Kidney (tissue), 14 donors: ENCODE data around the gene KLHL18. TPM values are rescaled to one million over a fixed set of nuclear protein-coding genes. Genes with fewer than 3 reads are reported as not detected.
"Not testable (repeated sequence)": the region's sequence is repeated elsewhere in the genome, so short reads cannot be mapped to it uniquely, and the experiment has no call there.

ENCODE experiments used
- DNase-seq, 5 donors: peaks; one replicate each; pipeline ENCODE4 v3.0.0-alpha.2; 2013 to 2020
- FAIRE-seq: peaks from 2 replicates; lab custom pipeline; 2012; peaks lifted over from hg19 to GRCh38; lab: Jason Lieb, UNC
- H3K27ac ChIP-seq, 2 donors: one replicate each; pipeline ENCODE4 v1.7.0; 2013; ENCODE audit warnings: low read depth in 2 of 2, low read length in 2 of 2, inconsistent platforms in 1 of 2
- H3K27me3 ChIP-seq: one replicate; pipeline ENCODE4 v1.7.1; 2013; ENCODE audit warnings: low read length, inconsistent platforms; ENCODE audit not compliant: control insufficient read depth, insufficient read depth
- H3K36me3 ChIP-seq, 3 donors: one replicate each; pipeline versions ENCODE4 v1.7.0 to v1.7.1; 2013; ENCODE audit warnings: low read length in 3 of 3, control low read depth in 1 of 3, inconsistent platforms in 1 of 3; ENCODE audit not compliant: insufficient read depth in 3 of 3, control insufficient read depth in 2 of 3
- H3K4me1 ChIP-seq, 3 donors: one replicate each; pipeline versions ENCODE4 v1.7.0 to v1.7.1; 2013; ENCODE audit warnings: low read length in 3 of 3, inconsistent platforms in 1 of 3, low read depth in 1 of 3; ENCODE audit not compliant: control insufficient read depth in 2 of 3, insufficient read depth in 2 of 3
- H3K4me3 ChIP-seq, 3 donors: one replicate each; pipeline versions ENCODE4 v1.7.0 to v1.8.1; 2013; ENCODE audit warnings: low read length in 3 of 3, control low read depth in 1 of 3, inconsistent platforms in 1 of 3
- H3K9ac ChIP-seq, 3 donors: one replicate each; pipeline versions ENCODE4 v1.7.0 to v1.7.1; 2013; ENCODE audit warnings: low read length in 3 of 3, control low read depth in 1 of 3, inconsistent platforms in 1 of 3
- H3K9me3 ChIP-seq, 3 donors: one replicate each; pipeline versions ENCODE4 v1.7.0 to v1.7.1; 2013; ENCODE audit warnings: low read length in 3 of 3, control low read depth in 1 of 3, inconsistent platforms in 1 of 3; ENCODE audit not compliant: control insufficient read depth in 2 of 3, insufficient read depth in 1 of 3
- intact Hi-C: fragments of 100-400 bp; cut with DNase I; formaldehyde crosslinking; loops from one replicate; pipeline ENCODE4 v1.11.1; 2022
- polyA plus RNA-seq: library from polyadenylated mRNA; stranded (reverse); fragments of 350-450 nt; fragmentation: Illumina TruSeq; extraction: RNeasy Lipid Tissue Mini Kit (QIAGEN cat#74804); gene quantifications from one replicate; pipeline ENCODE4 v1.2.3, GENCODE V29; 2014; ENCODE audit warnings: low read depth, low replicate concordance; ENCODE audit not compliant: insufficient read depth
- total RNA-seq: library from RNA; stranded (reverse); fragmentation: NEBNext Ultra II Directional; extraction: Animal tissue kit (Norgen Biotek cat#: 25700); gene quantifications from one replicate; pipeline ENCODE4 v1.2.1, GENCODE V29; 2021
- TF ChIP-seq, protein P1 (sequence below): IDR thresholded peaks from 3 replicates; pipeline ENCODE4 v1.5.1; 2012; ENCODE audit warnings: mild to moderate bottlenecking, moderate library complexity, borderline replicate concordance; ENCODE audit not compliant: insufficient read depth; ENCODE audit errors: extremely low read depth
- donor health status: control.
- donor health status: control.
- donor health status: control.
- donor health status: control.
- donor health status: control.
- donor health status: DM: yes; HTN: yes; CAD: no.
- donor health status: Normal renal cell carcinoma (clear cell type).

KLHL18 gene
- total and polyA plus RNA-seq, 2 donors from 2014 or later = 10.6 to 31.1 TPM

DNA sequence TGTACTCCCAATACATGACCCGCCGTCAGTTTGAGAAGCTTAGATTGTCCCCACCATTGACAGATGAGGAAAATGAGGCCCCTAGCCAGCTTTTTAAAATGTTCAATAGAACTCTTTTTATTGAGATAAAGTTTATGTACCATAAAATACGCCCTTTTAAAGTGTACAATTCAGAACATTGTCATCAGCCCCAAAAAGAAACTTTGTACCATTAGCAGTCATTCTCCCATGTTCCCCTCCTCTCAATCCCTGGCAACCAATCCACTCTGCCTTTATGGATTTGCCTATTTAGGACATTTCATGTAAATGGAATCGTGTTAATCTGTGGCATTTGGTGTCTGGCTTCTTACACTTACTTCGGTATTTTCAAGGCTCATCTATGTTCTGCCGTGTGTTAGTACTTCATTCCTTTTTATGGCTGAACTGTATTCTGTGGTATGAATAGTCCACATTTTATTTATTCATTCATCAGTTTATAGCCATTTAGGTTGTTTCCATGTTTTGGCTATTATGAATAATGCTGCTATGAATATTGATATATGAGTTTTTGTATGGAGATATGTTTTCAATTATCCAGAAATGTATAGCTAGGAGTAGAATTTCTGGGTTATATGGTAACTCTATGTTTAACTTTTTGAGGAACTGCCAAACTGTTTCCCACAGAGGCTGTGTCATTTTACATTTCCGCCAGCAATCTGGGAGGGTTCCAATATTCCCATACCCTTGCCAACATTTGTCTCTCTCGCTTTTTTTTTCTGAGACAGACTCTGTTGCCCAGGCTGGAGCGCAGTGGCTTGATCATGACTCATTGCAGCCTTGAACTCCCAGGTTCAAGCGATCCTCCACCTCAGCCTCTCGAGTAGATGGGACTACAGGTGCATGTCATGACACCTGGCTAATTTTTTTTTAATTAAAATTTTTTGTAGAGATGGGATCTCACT is 82.7 kb downstream of the KLHL18 start:
- Histone ChIP-seq H3K27me3 (no peaks in the 10 kb centered on the region), H3K9ac (no peak overlapping the region), H3K4me3 (no peak overlapping the region), H3K36me3 (no peaks in the 10 kb centered on the region), H3K9me3 (no peaks in the 10 kb centered on the region), H3K27ac (no peak overlapping the region), H3K4me1 (no peaks in the 10 kb centered on the region)
- no peak for FAIRE-seq
- no peak for DNase-seq
- intact Hi-C loops = no loop called here
- TF ChIP-seq, protein P1, sequence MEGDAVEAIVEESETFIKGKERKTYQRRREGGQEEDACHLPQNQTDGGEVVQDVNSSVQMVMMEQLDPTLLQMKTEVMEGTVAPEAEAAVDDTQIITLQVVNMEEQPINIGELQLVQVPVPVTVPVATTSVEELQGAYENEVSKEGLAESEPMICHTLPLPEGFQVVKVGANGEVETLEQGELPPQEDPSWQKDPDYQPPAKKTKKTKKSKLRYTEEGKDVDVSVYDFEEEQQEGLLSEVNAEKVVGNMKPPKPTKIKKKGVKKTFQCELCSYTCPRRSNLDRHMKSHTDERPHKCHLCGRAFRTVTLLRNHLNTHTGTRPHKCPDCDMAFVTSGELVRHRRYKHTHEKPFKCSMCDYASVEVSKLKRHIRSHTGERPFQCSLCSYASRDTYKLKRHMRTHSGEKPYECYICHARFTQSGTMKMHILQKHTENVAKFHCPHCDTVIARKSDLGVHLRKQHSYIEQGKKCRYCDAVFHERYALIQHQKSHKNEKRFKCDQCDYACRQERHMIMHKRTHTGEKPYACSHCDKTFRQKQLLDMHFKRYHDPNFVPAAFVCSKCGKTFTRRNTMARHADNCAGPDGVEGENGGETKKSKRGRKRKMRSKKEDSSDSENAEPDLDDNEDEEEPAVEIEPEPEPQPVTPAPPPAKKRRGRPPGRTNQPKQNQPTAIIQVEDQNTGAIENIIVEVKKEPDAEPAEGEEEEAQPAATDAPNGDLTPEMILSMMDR = no peak

DNA sequence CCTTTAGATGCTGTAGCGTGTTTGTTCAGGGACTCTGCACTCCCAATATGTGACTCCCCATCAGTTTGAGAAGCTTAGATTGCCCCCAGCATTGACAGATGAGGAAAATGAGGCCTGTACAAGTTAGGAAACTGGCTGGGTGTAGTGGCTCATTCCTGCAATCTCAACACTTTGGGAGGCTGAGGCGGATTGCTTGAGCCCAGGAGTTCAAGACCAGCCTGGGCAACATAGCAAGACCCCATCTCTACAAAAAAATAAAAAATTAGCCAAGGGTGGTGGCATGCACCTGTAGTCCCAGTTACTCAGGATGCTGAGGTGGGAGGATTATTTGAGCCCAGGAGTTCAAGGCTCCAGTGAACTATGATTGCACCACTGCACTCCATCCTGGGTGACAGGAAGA is 84.1 kb downstream of the KLHL18 start:
- TF ChIP-seq, protein P1 = no peak
- Histone ChIP-seq H3K27ac (no peak overlapping the region), H3K4me1 (no peaks in the 10 kb centered on the region), H3K9me3 (no peaks in the 10 kb centered on the region), H3K4me3 (no peak overlapping the region), H3K27me3 (no peaks in the 10 kb centered on the region), H3K9ac (no peak overlapping the region), H3K36me3 (no peaks in the 10 kb centered on the region)
- intact Hi-C loops = no loop called here
- no peak for DNase-seq
- FAIRE-seq = no peak

DNA sequence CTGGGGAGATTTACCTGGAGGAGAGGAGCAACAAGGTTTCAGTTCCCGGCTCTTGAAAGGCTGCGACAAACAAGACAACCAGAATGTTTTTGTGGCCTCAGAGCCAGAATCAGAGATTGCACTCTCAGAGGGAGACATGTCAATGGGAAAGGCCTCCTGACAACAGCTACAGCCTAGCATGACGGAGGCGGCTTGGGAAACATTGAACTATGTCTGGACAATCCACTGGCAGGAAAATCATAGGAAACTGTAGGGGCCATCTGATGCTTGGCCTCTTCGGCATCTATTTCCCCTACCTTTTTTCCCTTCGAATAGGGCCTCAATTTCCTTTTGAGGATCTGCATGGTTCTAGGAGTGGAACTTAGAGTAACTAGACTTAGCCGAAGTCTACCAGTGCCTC is 84.9 kb downstream of the KLHL18 start:
- FAIRE-seq (no peak), DNase-seq (no peak)
- intact Hi-C loops = no loop called here
- H3K4me3 ChIP-seq = no peak overlapping the region
- no peaks in the 10 kb centered on the region for H3K27me3 ChIP-seq
- no peak overlapping the region for H3K27ac ChIP-seq
- H3K36me3 ChIP-seq = no peaks in the 10 kb centered on the region
- no peak overlapping the region for H3K9ac ChIP-seq
- no peaks in the 10 kb centered on the region for H3K9me3 ChIP-seq
- H3K4me1 ChIP-seq = no peaks in the 10 kb centered on the region
- TF ChIP-seq, protein P1 = no peak

DNA sequence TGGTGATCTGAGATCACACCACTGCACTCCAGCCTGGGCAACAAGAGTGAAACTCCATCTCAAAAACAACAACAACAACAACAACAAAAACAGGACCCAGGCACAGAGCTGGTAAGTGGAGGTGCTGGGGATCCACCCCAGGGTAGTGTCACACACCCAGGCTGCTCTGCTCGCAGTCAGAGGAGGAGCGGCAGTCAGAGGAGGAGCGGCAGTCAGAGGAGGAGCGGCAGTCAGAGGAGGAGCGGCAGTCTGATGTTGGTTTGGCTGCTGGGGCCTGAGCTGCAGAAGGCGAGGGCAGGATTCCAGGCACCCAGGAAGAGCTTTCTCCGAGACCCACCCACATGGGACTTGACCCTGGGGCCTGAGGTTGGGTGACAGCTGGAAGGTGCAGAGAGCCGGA is 87.3 kb downstream of the KLHL18 start:
- intact Hi-C loops, DNase-seq, H3K36me3 ChIP-seq, H3K9me3 ChIP-seq, H3K27me3 ChIP-seq, H3K4me3 ChIP-seq, H3K9ac ChIP-seq, FAIRE-seq, H3K27ac ChIP-seq, H3K4me1 ChIP-seq: not testable (repeated sequence)
